T-cell (primary cell): ENCODE results near the gene MIB1. TPM values are rescaled to one million over a fixed set of nuclear protein-coding genes. Genes with fewer than 3 reads are reported as not detected.

Experiments used
- ATAC-seq, 4 experiments: fragments of 200-7000 bp in 3 of 4; fragments of 150-1000 bp in 1 of 4; cut with Tn5 transposase; replicated peaks in 1 of 4; 1 replicate in 3 of 4; 2 replicates in 1 of 4; pipeline ENCODE4 v1.10.0; 2021; ENCODE audit warnings: moderate library complexity in 3 of 4, mild to moderate bottlenecking in 2 of 4, moderate number of reproducible peaks in 1 of 4
- CTCF ChIA-PET, 2 donors: fragments of 300-600 bp; sonication (Branson Sonifier 250); formaldehyde crosslinking; loops; one replicate each; lab custom pipeline; 2022; ENCODE audit warnings: antibody characterized with exemption in 2 of 2; lab: Charles Lee
- POLR2A ChIA-PET, 2 donors: fragments of 300-600 bp; sonication (Branson Sonifier 250); formaldehyde crosslinking; loops; one replicate each; lab custom pipeline; 2022; ENCODE audit warnings: antibody characterized with exemption in 2 of 2; lab: Charles Lee
- DNase-seq, 35 experiments: peaks; one replicate each; pipeline versions ENCODE4 v3.0.0 to v3.0.0-alpha.2; 2013 to 2023
- H3K27ac ChIP-seq: one replicate; pipeline ENCODE4 v1.5.1; 2013; ENCODE audit warnings: low read length
- H3K27me3 ChIP-seq, 2 experiments: replicated peaks in 1 of 2; 1 replicate in 1 of 2; 2 replicates in 1 of 2; pipeline versions ENCODE4 v1.6.1 to v1.7.0; 2013; ENCODE audit warnings: low read length in 1 of 2, mixed read lengths in 1 of 2; ENCODE audit not compliant: control insufficient read depth in 2 of 2, insufficient read depth in 2 of 2; ENCODE audit errors: extremely low read depth in 1 of 2
- H3K36me3 ChIP-seq, 2 donors: 1 replicate in 1 of 2; 2 replicates in 1 of 2; pipeline versions ENCODE4 v1.6.1 to v1.7.0; 2013; ENCODE audit warnings: low read length in 1 of 2; ENCODE audit not compliant: control insufficient read depth in 2 of 2, insufficient read depth in 1 of 2; ENCODE audit errors: extremely low read depth in 1 of 2
- H3K4me1 ChIP-seq, 2 experiments: 1 replicate in 1 of 2; 2 replicates in 1 of 2; pipeline versions ENCODE4 v1.6.1 to v1.7.0; 2013; ENCODE audit warnings: low read length in 2 of 2, mixed read lengths in 1 of 2; ENCODE audit not compliant: insufficient read depth in 2 of 2, control insufficient read depth in 1 of 2; ENCODE audit errors: extremely low read depth in 1 of 2
- H3K4me3 ChIP-seq, 2 donors: 1 replicate in 1 of 2; 2 replicates in 1 of 2; pipeline versions ENCODE4 v1.5.1 to v1.7.0; 2013; ENCODE audit warnings: mild to moderate bottlenecking in 2 of 2, low read length in 1 of 2, moderate library complexity in 1 of 2; ENCODE audit not compliant: control insufficient read depth in 1 of 2; ENCODE audit errors: extremely low read depth in 1 of 2
- H3K9me3 ChIP-seq: 2 replicates; pipeline ENCODE4 v1.7.0; 2013
- H3K27ac Mint-ChIP-seq, 2 donors: one replicate each; pipeline ENCODE4 v1.8.0; 2020 to 2021; ENCODE audit warnings: mild to moderate bottlenecking in 2 of 2, mixed read lengths in 2 of 2
- H3K27me3 Mint-ChIP-seq, 2 donors: one replicate each; pipeline ENCODE4 v1.8.0; 2021 to 2022; ENCODE audit warnings: mixed read lengths in 2 of 2
- H3K36me3 Mint-ChIP-seq: one replicate; pipeline ENCODE4 v1.8.0; 2021; ENCODE audit warnings: mixed read lengths
- H3K4me1 Mint-ChIP-seq, 3 donors: one replicate each; pipeline ENCODE4 v1.8.0; 2020 to 2022; ENCODE audit warnings: mixed read lengths in 3 of 3, mild to moderate bottlenecking in 1 of 3
- H3K4me3 Mint-ChIP-seq, 3 donors: one replicate each; pipeline ENCODE4 v1.8.0; 2020 to 2022; ENCODE audit warnings: mild to moderate bottlenecking in 3 of 3, mixed read lengths in 3 of 3, moderate library complexity in 3 of 3
- H3K9me3 Mint-ChIP-seq, 3 donors: one replicate each; pipeline ENCODE4 v1.8.0; 2020 to 2022; ENCODE audit warnings: mixed read lengths in 3 of 3
- WGBS: methylation state at CpG from one replicate; pipeline ENCODE4 v1.1.5; 2013; ENCODE audit warnings: missing lambda C conversion rate; ENCODE audit not compliant: insufficient coverage; 5-methylcytosine and 5-hydroxymethylcytosine counted together
- total RNA-seq, 35 experiments: library from RNA in 6 of 35; stranded (reverse) in 6 of 35; fragments of 120-200 nt in 1 of 35; gene quantifications; one replicate each; pipeline versions ENCODE4 v1.2.1 to v1.2.4 and lab custom pipeline; 2013 to 2026

MIB1 gene
- total RNA-seq, 5 donors from 2014 or later (not counting 1 experiment from before 2014, with no cell fraction given): 23.5 to 46.1 (median 34.3) TPM

DNA sequence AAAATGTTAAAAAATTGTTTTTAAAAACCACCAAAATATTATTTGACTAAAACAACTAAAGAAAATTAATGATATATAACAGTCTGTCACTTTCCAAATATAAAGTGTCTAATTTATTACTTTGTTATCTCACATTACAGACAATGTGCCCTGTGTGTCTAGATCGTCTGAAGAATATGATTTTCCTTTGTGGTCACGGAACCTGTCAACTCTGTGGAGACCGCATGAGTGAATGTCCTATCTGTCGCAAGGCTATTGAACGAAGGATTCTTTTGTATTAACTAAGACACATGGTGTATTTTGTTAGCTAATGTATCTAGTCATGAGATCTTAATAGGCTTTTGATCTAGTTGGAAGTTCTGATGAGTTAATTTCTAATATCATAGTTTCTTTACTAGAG, 123.8 kb downstream of the MIB1 start:
- CTCF ChIA-PET: no interaction called here
- Histone ChIP-seq H3K4me3 (no peak overlapping the region), H3K9me3 (no peaks in the 10 kb centered on the region), H3K4me1 (no peaks in the 10 kb centered on the region), H3K27me3 (no peaks in the 10 kb centered on the region), H3K36me3 (peaks cover 6 to 19% of the 10 kb centered on the region in 2 donors), H3K27ac (no peak overlapping the region)
- DNase-seq (no peak), ATAC-seq (no peak)
- Mint-ChIP-seq H3K36me3 (peaks cover 51% of the 10 kb centered on the region), H3K27me3 (no peaks in the 10 kb centered on the region), H3K4me3 (no peak overlapping the region), H3K27ac (no peak overlapping the region), H3K9me3 (no peaks in the 10 kb centered on the region), H3K4me1 (no peaks in the 10 kb centered on the region)
- POLR2A ChIA-PET: no interaction called here
- no CpG with 5 or more reads among the region's 5 CpGs for whole genome bisulfite sequencing

DNA sequence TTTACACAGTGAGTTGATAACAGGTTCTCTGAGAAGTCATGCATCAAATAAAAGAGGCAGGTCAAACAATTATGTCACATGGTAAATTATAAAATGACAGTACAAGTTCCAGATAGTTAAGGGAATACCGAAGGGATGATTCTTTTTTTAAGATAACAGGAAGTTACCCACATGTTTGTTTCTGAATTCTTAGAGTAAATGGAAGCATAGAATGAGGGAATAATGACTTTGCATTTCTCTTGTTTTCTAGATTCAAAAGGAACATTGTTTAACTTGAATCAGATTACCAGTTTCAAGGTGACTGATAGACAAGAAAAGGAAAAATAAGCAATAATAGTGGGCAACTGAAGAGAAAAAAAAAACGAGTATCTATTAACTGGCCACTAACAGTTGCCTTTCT, 124.5 kb downstream of the MIB1 start:
- Histone ChIP-seq H3K4me3 (no peak overlapping the region), H3K4me1 (no peaks in the 10 kb centered on the region), H3K9me3 (no peaks in the 10 kb centered on the region), H3K36me3 (peaks cover 6 to 19% of the 10 kb centered on the region in 2 donors), H3K27ac (no peak overlapping the region), H3K27me3 (no peaks in the 10 kb centered on the region)
- Mint-ChIP-seq H3K27me3 (no peaks in the 10 kb centered on the region), H3K4me3 (no peak overlapping the region), H3K9me3 (no peaks in the 10 kb centered on the region), H3K36me3 (peaks cover 49% of the 10 kb centered on the region), H3K27ac (no peak overlapping the region), H3K4me1 (no peaks in the 10 kb centered on the region)
- ChIA-PET CTCF (no interaction called here), POLR2A (no interaction called here)
- no peak for ATAC-seq
- no peak for DNase-seq
- WGBS: no CpG with 5 or more reads among the region's 2 CpGs

DNA sequence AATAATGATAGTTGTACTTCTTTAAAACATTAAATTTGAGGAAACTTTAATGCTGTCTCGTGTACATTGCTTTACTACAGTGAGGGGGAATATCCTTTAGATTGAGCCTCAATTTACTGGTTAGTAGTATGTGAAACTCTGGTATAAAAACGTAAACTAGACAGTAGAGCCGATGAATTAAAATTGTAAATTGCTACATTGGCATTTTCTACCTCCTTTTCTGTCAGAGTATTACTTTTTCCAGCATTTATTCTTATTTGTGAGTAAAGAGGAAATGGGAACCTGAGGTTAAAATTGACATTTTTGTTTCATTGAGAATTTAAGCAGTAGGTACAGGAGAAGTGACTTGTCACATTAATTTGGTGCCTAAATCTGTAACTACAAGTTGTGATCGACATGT, 128.2 kb downstream of the MIB1 start:
- CTCF ChIA-PET: no interaction called here
- DNase-seq (no peak), ATAC-seq (no peak)
- peaks cover 0 to 5% (median 0%) of the 10 kb centered on the region in 3 donors for H3K9me3 Mint-ChIP-seq
- POLR2A ChIA-PET: no interaction called here
- H3K36me3 Mint-ChIP-seq: peaks cover 33% of the 10 kb centered on the region
- no peak overlapping the region for H3K27ac Mint-ChIP-seq
- no peak overlapping the region for H3K4me3 Mint-ChIP-seq
- Histone ChIP-seq H3K4me1 (no peaks in the 10 kb centered on the region), H3K27me3 (no peaks in the 10 kb centered on the region), H3K36me3 (peaks cover 0 to 4% of the 10 kb centered on the region in 2 donors), H3K9me3 (no peaks in the 10 kb centered on the region), H3K4me3 (no peak overlapping the region), H3K27ac (no peak overlapping the region)
- 100% methylated on average over 1 of the region's 4 CpGs for WGBS
- no peaks in the 10 kb centered on the region for H3K4me1 Mint-ChIP-seq
- H3K27me3 Mint-ChIP-seq: no peaks in the 10 kb centered on the region

DNA sequence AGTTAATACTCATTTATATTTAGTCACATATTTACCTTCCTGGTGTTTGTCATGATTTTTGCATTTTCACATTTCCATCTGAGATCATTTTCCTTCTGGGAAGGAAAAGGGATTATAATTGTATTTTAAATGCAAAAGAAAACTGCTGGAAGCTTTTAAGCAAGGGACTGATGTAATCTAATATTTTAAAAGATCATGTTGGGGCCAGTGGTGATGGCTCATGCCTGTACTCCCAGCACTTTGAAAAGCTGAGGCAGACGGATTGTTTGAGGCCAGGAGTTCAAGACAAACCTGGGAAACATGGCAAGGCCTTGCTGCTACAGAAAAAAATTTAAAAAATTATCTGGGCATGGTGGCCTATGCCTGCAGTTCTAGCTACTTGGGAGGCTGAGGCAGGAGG, 149.0 kb downstream of the MIB1 start:
- H3K27ac Mint-ChIP-seq: no peak overlapping the region
- H3K9me3 ChIP-seq: no peaks in the 10 kb centered on the region

DNA sequence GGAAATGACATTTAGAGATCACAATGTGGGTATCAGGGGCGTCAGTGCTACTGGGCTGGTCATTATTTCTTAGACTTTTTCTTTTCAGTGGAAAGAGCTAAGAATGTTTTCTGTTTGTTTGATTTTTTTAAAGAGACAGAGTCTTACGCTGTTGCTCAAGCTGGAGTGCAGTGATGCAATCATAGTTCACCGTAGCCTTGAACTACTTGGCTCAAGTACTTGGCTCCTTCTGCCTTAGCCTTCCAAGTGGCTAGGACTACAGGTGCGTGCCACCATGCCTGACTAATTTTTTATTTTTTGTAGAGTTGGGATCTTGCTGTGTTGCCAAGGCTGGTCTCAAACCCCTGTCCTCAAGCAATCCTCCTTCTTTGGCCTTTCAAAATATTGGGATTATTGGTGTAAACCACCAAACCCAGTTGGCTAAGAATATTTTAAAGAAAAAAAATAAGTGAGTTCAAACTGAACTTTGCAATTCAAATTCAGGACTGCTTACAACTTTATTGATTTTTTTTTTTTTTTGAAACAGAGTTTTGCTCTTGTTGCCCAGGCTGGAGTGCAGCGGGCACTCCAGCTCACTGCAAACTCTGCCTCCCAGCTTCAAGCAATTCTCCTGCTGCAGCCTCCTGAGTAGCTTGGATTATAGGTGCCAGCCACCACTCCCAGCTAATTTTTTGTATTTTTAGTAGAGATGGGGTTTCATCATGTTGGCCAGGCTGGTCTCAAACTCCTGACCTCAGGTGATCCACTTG, 154.2 kb downstream of the MIB1 start:
- Mint-ChIP-seq H3K4me3 (no peak overlapping the region), H3K27me3 (peaks cover 26% of the 10 kb centered on the region in 2 donors), H3K4me1 (peaks cover 2 to 8% (median 6%) of the 10 kb centered on the region in 3 donors), H3K27ac (no peak overlapping the region), H3K9me3 (no peaks in the 10 kb centered on the region), H3K36me3 (no peaks in the 10 kb centered on the region)
- no peaks in the 10 kb centered on the region for H3K4me1 ChIP-seq
- no peak overlapping the region for H3K4me3 ChIP-seq
- ChIA-PET CTCF (no interaction called here), POLR2A (no interaction called here)
- ATAC-seq: no peak
- no peaks in the 10 kb centered on the region for H3K9me3 ChIP-seq
- H3K27ac ChIP-seq: no peak overlapping the region
- WGBS: 80% methylated on average over 3 of the region's 5 CpGs
- H3K36me3 ChIP-seq: no peaks in the 10 kb centered on the region
- DNase-seq: no peak
- H3K27me3 ChIP-seq: peaks cover 0 to 13% of the 10 kb centered on the region in 2 experiments

More for the DNA sequence above, 149.0 kb downstream of the MIB1 start:
- no peaks in the 10 kb centered on the region for H3K9me3 Mint-ChIP-seq
- no peak for ATAC-seq
- CTCF ChIA-PET: no interaction called here
- peaks cover 0 to 2% of the 10 kb centered on the region in 2 experiments for H3K27me3 ChIP-seq
- POLR2A ChIA-PET: no interaction called here
- no peak for DNase-seq
- no peak overlapping the region for H3K4me3 ChIP-seq
- peaks cover 14 to 18% of the 10 kb centered on the region in 2 donors for H3K27me3 Mint-ChIP-seq
- H3K27ac ChIP-seq: no peak overlapping the region
- no peaks in the 10 kb centered on the region for H3K36me3 Mint-ChIP-seq
- H3K4me1 ChIP-seq: no peaks in the 10 kb centered on the region
- no peak overlapping the region for H3K4me3 Mint-ChIP-seq
- H3K36me3 ChIP-seq: no peaks in the 10 kb centered on the region
- H3K4me1 Mint-ChIP-seq: no peaks in the 10 kb centered on the region
- WGBS: 25% methylated on average over 1 of the region's 1 CpG

- ChIA-PET POLR2A (no interaction called here), CTCF (no interaction called here)
- Histone ChIP-seq H3K9me3 (no peaks in the 10 kb centered on the region), H3K4me1 (no peaks in the 10 kb centered on the region), H3K27ac (no peak overlapping the region), H3K27me3 (peaks cover 0 to 20% of the 10 kb centered on the region in 2 experiments), H3K36me3 (no peaks in the 10 kb centered on the region), H3K4me3 (no peak overlapping the region)
- no peaks in the 10 kb centered on the region for H3K36me3 Mint-ChIP-seq
- no peak overlapping the region for H3K27ac Mint-ChIP-seq
- 25% methylated on average over 5 of the region's 27 CpGs for WGBS
- peaks cover 21 to 26% of the 10 kb centered on the region in 2 donors for H3K27me3 Mint-ChIP-seq
- no peak for DNase-seq
- H3K9me3 Mint-ChIP-seq: no peaks in the 10 kb centered on the region
- no peak for ATAC-seq
- H3K4me3 Mint-ChIP-seq: no peak overlapping the region
- H3K4me1 Mint-ChIP-seq: peaks cover 2 to 8% (median 6%) of the 10 kb centered on the region in 3 donors
These were observed 156.2 kb downstream of the MIB1 start for GRCh38 chr18:21896732-21897336.
